ENCODE results near the gene CYB561. TPM values are rescaled to one million over a fixed set of nuclear protein-coding genes. Genes with fewer than 3 reads are reported as not detected.

Gene CYB561
- total and polyA plus RNA-seq, 2 of the 4 experiments (the other 2 are of a cell fraction) = 2.5 to 3.0 TPM

- Histone ChIP-seq H3K18ac (ENCODE audit: low read depth, low read length) (no peak overlapping the region), H3K9ac (ENCODE audit: low read depth, low read length) (no peak overlapping the region), H4K5ac (ENCODE audit: low read depth, low read length) (no peak overlapping the region), H2AK5ac (ENCODE audit: low read depth, low read length) (no peak overlapping the region), H4K91ac (ENCODE audit: insufficient read depth, low read depth, low read length) (no peak overlapping the region), H2BK5ac (ENCODE audit: low read depth, low read length, poor library complexity, severe bottlenecking) (no peak overlapping the region), H4K20me1 (ENCODE audit: insufficient read depth, low read length) (peaks cover 4% of the 10 kb centered on the region; the same call in 1 of the 2 replicates), H3K56ac (ENCODE audit: extremely low read depth, insufficient read depth, low read length) (no peak overlapping the region), H3K4ac (ENCODE audit: low read depth, low read length) (no peak overlapping the region), H2AK9ac (replicated peaks; ENCODE audit: low read depth, low read length, poor library complexity) (no peak overlapping the region), H3K23ac (ENCODE audit: low read depth, low read length) (no peak overlapping the region), H2BK20ac (ENCODE audit: low read depth, low read length) (no peak overlapping the region), H3K9me3 (ENCODE audit: control insufficient read depth, insufficient read depth, low read length) (no peaks in the 10 kb centered on the region), H3K27me3 (ENCODE audit: control insufficient read depth, insufficient read depth, low read length) (no peaks in the 10 kb centered on the region), H4K8ac (ENCODE audit: low read depth in 2 of 2, low read length in 2 of 2) (no peak overlapping the region), H3K36me3 (ENCODE audit: control insufficient read depth, insufficient read depth, low read length) (peaks cover 8% of the 10 kb centered on the region; the same call in 1 of the 2 replicates), H3K4me1 (ENCODE audit: control insufficient read depth, insufficient read depth, low read length) (peaks cover 30% of the 10 kb centered on the region), H3K79me1 (ENCODE audit: low read depth in 1 of 2, low read length in 2 of 2) (peaks cover 0 to 9% of the 10 kb centered on the region in 2 experiments; a peak in 1 of 4 replicates), H2BK15ac (ENCODE audit: low read depth, low read length) (no peak overlapping the region), H2BK120ac (ENCODE audit: low read depth, low read length) (no peak overlapping the region), H3K4me3 (ENCODE audit: insufficient read depth, low read depth, low read length) (no peak overlapping the region), H2AFZ (replicated peaks; ENCODE audit: low read length, poor library complexity) (no peak overlapping the region), H3K9me1 (ENCODE audit: insufficient read depth, low read length) (peaks cover 20% of the 10 kb centered on the region), H3K27ac (ENCODE audit: insufficient read depth, low read length) (no peak overlapping the region), H3K4me2 (ENCODE audit: low read depth, low read length) (no peak overlapping the region), H3K14ac (replicated peaks; ENCODE audit: low read depth, low read length) (no peak overlapping the region)
- ATAC-seq (ENCODE audit: low read depth) (no peak), DNase-seq (no peak)
- BruUV-seq (replicated peaks) = no TSS peak
- ChIA-PET CTCF (no interaction called here), POLR2A (ENCODE audit: unreplicated experiment) (no interaction called here)
- intact Hi-C loops (cut with micrococcal nuclease) = no loop called here
- dilution Hi-C loops (cut with HindIII; ENCODE audit: low sequenced_read_pairs, unreplicated experiment) = no loop called here
- 82% methylated on average over 2 of the region's 11 CpGs; no CpG with 5 or more reads in 1 of the 2 experiments for WGBS, 2 experiments (ENCODE audit: extremely low coverage in 2 of 2, insufficient read length in 1 of 2)
- TF ChIP-seq SMC3 (IDR thresholded peaks at IDR 0.05; ENCODE audit: low read depth, low read length) (no peak), BHLHE40 (IDR thresholded peaks at IDR 0.05; ENCODE audit: low read depth, low read length) (no peak), CEBPB (IDR thresholded peaks at IDR 0.05; ENCODE audit: low read depth, low read length) (no peak), POLR2A (IDR thresholded peaks at IDR 0.05; ENCODE audit: low read depth, low read length) (no peak), MAFK (IDR thresholded peaks at IDR 0.05; ENCODE audit: low read depth, low read length) (no peak), CTCF (conservative IDR thresholded peaks at IDR 0.05; ENCODE audit: low read depth, low read length) (no peak), FOS (IDR thresholded peaks at IDR 0.05; ENCODE audit: low read depth, low read length) (no peak), ELK1 (IDR thresholded peaks at IDR 0.05; ENCODE audit: borderline replicate concordance, low read depth, low read length) (no peak), MXI1 (IDR thresholded peaks at IDR 0.05; ENCODE audit: borderline replicate concordance, low read depth, low read length) (no peak), CHD1 (IDR thresholded peaks at IDR 0.05; ENCODE audit: low read depth, low read length) (no peak), MAZ (IDR thresholded peaks at IDR 0.05; ENCODE audit: borderline replicate concordance, low read depth, low read length) (no peak), RAD21 (IDR thresholded peaks at IDR 0.05; ENCODE audit: low read length) (no peak), RCOR1 (IDR thresholded peaks at IDR 0.05; ENCODE audit: insufficient replicate concordance, low read length) (no peak), USF2 (IDR thresholded peaks at IDR 0.05; ENCODE audit: low read depth, low read length) (no peak), NFE2L2 (IDR thresholded peaks at IDR 0.05; ENCODE audit: low read depth, low read length) (no peak)
- in situ Hi-C loops (cut with MboI; ENCODE audit: low sequenced_read_pairs) = no loop called here
Observed at GRCh38 chr17:63430223-63430622, 15.9 kb downstream of the CYB561 start.

Data from IMR-90 (cell line).